Measurements from ENCODE around the gene CCDC102A. TPM values are rescaled to one million over a fixed set of nuclear protein-coding genes. Genes with fewer than 3 reads are reported as not detected.

The CCDC102A gene
- polyA plus RNA-seq, 1 experiment, result 7.1 TPM

GRCh38 chr16:57562669-57563486 lies 26.5 kb upstream of the CCDC102A start:
- TF ChIP-seq CTCF (IDR thresholded peaks at IDR 0.05; ENCODE audit: low read depth, low read length), result no peak

GRCh38 chr16:57562066-57562465 lies 25.7 kb upstream of the CCDC102A start:
- CTCF ChIA-PET, result interaction anchor here (1.4 kb wide), 1 partner anchor 87 kb away, joined by 6 read pairs; no protein-coding TSS in a partner anchor
- Histone ChIP-seq H3K4me3 (ENCODE audit: low read depth, low read length) (no peak overlapping the region), H3K27ac (ENCODE audit: low read depth, low read length) (no peak overlapping the region), H3K9me3 (ENCODE audit: control insufficient read depth, insufficient read depth, low read length) (peaks cover 20% of the 10 kb centered on the region), H3K27me3 (ENCODE audit: control insufficient read depth, insufficient read depth, low read length) (peaks cover 41% of the 10 kb centered on the region)
- POLR2A ChIA-PET, result no interaction called here
- no peak for TF ChIP-seq CTCF (IDR thresholded peaks at IDR 0.05; ENCODE audit: low read depth, low read length)
- DNase-seq (ENCODE audit: low read depth, low spot score), result no peak

More at GRCh38 chr16:57562669-57563486, 26.5 kb upstream of the CCDC102A start:
- no peak overlapping the region for H3K4me3 ChIP-seq (ENCODE audit: low read depth, low read length)
- H3K9me3 ChIP-seq (ENCODE audit: control insufficient read depth, insufficient read depth, low read length), result peaks cover 20% of the 10 kb centered on the region
- ChIA-PET CTCF (interaction anchor here (0.6 to 1.4 kb wide), 2 partner anchors 12 to 86 kb away, joined by 3 to 6 read pairs; no protein-coding TSS in a partner anchor), POLR2A (no interaction called here)
- DNase-seq (ENCODE audit: low read depth, low spot score), result no peak
- no peak overlapping the region for H3K27ac ChIP-seq (ENCODE audit: low read depth, low read length)
- peaks cover 38% of the 10 kb centered on the region for H3K27me3 ChIP-seq (ENCODE audit: control insufficient read depth, insufficient read depth, low read length)

GRCh38 chr16:57559072-57559790 lies 22.9 kb upstream of the CCDC102A start:
- Histone ChIP-seq H3K9me3 (ENCODE audit: control insufficient read depth, insufficient read depth, low read length) (peaks cover 20% of the 10 kb centered on the region), H3K27ac (ENCODE audit: low read depth, low read length) (no peak overlapping the region), H3K4me3 (ENCODE audit: low read depth, low read length) (no peak overlapping the region), H3K27me3 (ENCODE audit: control insufficient read depth, insufficient read depth, low read length) (peaks cover 44% of the 10 kb centered on the region)
- TF ChIP-seq CTCF (IDR thresholded peaks at IDR 0.05; ENCODE audit: low read depth, low read length), result no peak
- POLR2A ChIA-PET, result no interaction called here
- DNase-seq (ENCODE audit: low read depth, low spot score), result no peak
- CTCF ChIA-PET, result no interaction called here

- Histone ChIP-seq H3K27ac (ENCODE audit: low read depth, low read length) (no peak overlapping the region), H3K4me3 (ENCODE audit: low read depth, low read length) (no peak overlapping the region), H3K27me3 (ENCODE audit: control insufficient read depth, insufficient read depth, low read length) (peaks cover 40% of the 10 kb centered on the region), H3K9me3 (ENCODE audit: control insufficient read depth, insufficient read depth, low read length) (peaks cover 18% of the 10 kb centered on the region)
- TF ChIP-seq CTCF (IDR thresholded peaks at IDR 0.05; ENCODE audit: low read depth, low read length), result no peak
- CTCF ChIA-PET, result interaction anchor here (0.6 to 1.0 kb wide), 3 partner anchors 19 to 244 kb away, joined by 3 to 7 read pairs (median 4); no protein-coding TSS in a partner anchor
- no peak for DNase-seq (ENCODE audit: low read depth, low spot score)
- POLR2A ChIA-PET, result no interaction called here
Measured at GRCh38 chr16:57556941-57557541, 20.7 kb upstream of the CCDC102A start.
